ENCODE results near the gene PCDH15.

PCDH15 gene

GRCh38 chr10:53836638-53837037, 964.4 kb downstream of the PCDH15 start:
- no peak for DNase-seq

GRCh38 chr10:53833908-53834307, 967.1 kb downstream of the PCDH15 start:
- DNase-seq, result no peak

- DNase-seq, result no peak
Measured at GRCh38 chr10:53827261-53827660, 973.8 kb downstream of the PCDH15 start.

GRCh38 chr10:53808677-53809372, 992.2 kb downstream of the PCDH15 start:
- DNase-seq, result no peak

- no peak for DNase-seq
Measured at GRCh38 chr10:53786236-53786900, 1014.7 kb downstream of the PCDH15 start.

- no peak for DNase-seq
Measured at GRCh38 chr10:53771701-53772100, 1029.3 kb downstream of the PCDH15 start.

GRCh38 chr10:53770903-53771302, 1030.1 kb downstream of the PCDH15 start:
- no peak for DNase-seq

GRCh38 chr10:53765311-53765710, 1035.7 kb downstream of the PCDH15 start:
- no peak for DNase-seq

- DNase-seq, result no peak
Measured at GRCh38 chr10:53754596-53755250, 1046.3 kb downstream of the PCDH15 start.
